Keratinocyte (primary cell): ENCODE data around the gene TFAP2E.

Experiments used
- CTCF ChIP-seq, 3 experiments: IDR thresholded peaks in 1 of 3; conservative IDR thresholded peaks in 1 of 3; optimal IDR thresholded peaks in 1 of 3; 2 replicates in 2 of 3; 3 replicates in 1 of 3; pipeline versions ENCODE3 to v1.5.1; 2011; ENCODE audit warnings: low read length in 3 of 3, mild to moderate bottlenecking in 3 of 3, moderate library complexity in 2 of 3, control low read depth in 1 of 3, inconsistent platforms in 1 of 3; ENCODE audit not compliant: insufficient read depth in 2 of 3; ENCODE audit errors: extremely low read depth in 1 of 3
- EZH2 ChIP-seq: IDR thresholded peaks from one replicate; pipeline ENCODE4 v1.6.1; 2012; ENCODE audit warnings: inconsistent platforms, mild to moderate bottlenecking, low read length, moderate library complexity

DNA sequence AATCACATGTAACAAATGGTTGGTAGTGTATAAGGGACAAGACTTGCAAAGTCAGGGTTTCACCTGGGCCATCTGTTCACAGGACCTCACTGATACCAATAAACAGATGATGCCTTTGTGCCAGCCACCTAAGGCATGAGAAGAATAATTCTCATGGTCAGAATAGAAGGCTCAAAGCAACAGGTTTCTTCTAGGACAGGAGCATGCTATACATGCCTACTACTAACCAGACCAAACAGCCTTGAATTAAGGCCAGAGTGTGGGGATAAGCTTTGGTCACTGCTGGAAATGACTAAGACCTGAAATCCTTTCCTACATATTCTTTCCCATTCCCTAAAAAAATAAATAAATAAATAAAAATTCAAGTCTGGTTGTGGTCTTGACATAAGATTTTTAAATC, 50.7 kb downstream of the TFAP2E start:
- TF ChIP-seq CTCF (optimal IDR thresholded peaks at IDR 0.05 in 1 of 3, IDR thresholded peaks at IDR 0.05 in 1 of 3, conservative IDR thresholded peaks at IDR 0.05 in 1 of 3; ENCODE audit: extremely low read depth in 1 of 3, insufficient read depth in 2 of 3, low read length in 3 of 3) (no peak), EZH2 (no peak)
